Breast epithelium (tissue), 4 donors: ENCODE results near the gene PCDHA10. TPM values are rescaled to one million over a fixed set of nuclear protein-coding genes. Genes with fewer than 3 reads are reported as not detected.

Experiments
- DNase-seq, 2 donors: peaks; one replicate each; pipeline ENCODE4 v3.0.0-alpha.2; 2019; ENCODE audit warnings: low spot score in 2 of 2
- H3K27ac ChIP-seq, 2 donors: fragments of 200-600 bp; sonication (generic) in 1 of 2; one replicate each; pipeline ENCODE4 v1.5.1; 2016 to 2019; ENCODE audit warnings: mild to moderate bottlenecking in 1 of 2
- H3K27me3 ChIP-seq, 2 donors: fragments of 200-600 bp; sonication (generic) in 1 of 2; one replicate each; pipeline versions ENCODE4 v1.5.1 to v1.6.0; 2017 to 2019; ENCODE audit warnings: control low read depth in 1 of 2, mild to moderate bottlenecking in 1 of 2
- H3K36me3 ChIP-seq: fragments of 200-600 bp; one replicate; pipeline ENCODE4 v1.5.1; 2019
- H3K4me1 ChIP-seq, 2 donors: fragments of 200-600 bp; sonication (generic); one replicate each; pipeline ENCODE4 v1.5.1; 2016 to 2019; ENCODE audit warnings: control low read depth in 1 of 2
- H3K4me3 ChIP-seq, 3 donors: fragments of 200-600 bp; sonication (generic); 1 replicate in 2 of 3; 2 replicates in 1 of 3; pipeline ENCODE4 v1.5.1; 2016 to 2019; ENCODE audit warnings: mild to moderate bottlenecking in 3 of 3, moderate library complexity in 2 of 3
- H3K9me3 ChIP-seq, 2 donors: fragments of 200-600 bp; sonication (generic) in 1 of 2; one replicate each; pipeline ENCODE4 v1.5.1; 2016 to 2019; ENCODE audit warnings: control low read depth in 1 of 2
- POLR2A ChIP-seq: fragments of 450-650 bp; IDR thresholded peaks from one replicate; pipeline ENCODE4 v1.6.1; 2016; ENCODE audit warnings: antibody characterized with exemption, mild to moderate bottlenecking, moderate library complexity
- POLR2AphosphoS5 ChIP-seq, 3 donors: sonication (generic); formaldehyde crosslinking; IDR thresholded peaks; one replicate each; pipeline ENCODE4 v1.6.1; 2017; ENCODE audit warnings: antibody characterized with exemption in 3 of 3
- intact Hi-C: fragments of 100-400 bp; cut with DNase I; formaldehyde crosslinking; loops from one replicate; pipeline ENCODE4 v1.15.1; 2023; ENCODE audit warnings: low total_unique reads
- total RNA-seq, 3 donors: library from RNA; depleted of rRNA; stranded (reverse); fragments of >200 nt; gene quantifications; one replicate each; pipeline ENCODE4 v1.1.0, GENCODE V29; 2016
- TF ChIP-seq, protein P1 (sequence below), 3 donors: fragments of 450-650 bp; IDR thresholded peaks; one replicate each; pipeline ENCODE4 v1.5.1; 2016 to 2017; ENCODE audit warnings: antibody characterized with exemption in 3 of 3, mild to moderate bottlenecking in 3 of 3, moderate library complexity in 3 of 3

The PCDHA10 gene
- total RNA-seq, 3 donors from 2014 or later, result 0.64 to 6.4 (median 4.9) TPM

DNA sequence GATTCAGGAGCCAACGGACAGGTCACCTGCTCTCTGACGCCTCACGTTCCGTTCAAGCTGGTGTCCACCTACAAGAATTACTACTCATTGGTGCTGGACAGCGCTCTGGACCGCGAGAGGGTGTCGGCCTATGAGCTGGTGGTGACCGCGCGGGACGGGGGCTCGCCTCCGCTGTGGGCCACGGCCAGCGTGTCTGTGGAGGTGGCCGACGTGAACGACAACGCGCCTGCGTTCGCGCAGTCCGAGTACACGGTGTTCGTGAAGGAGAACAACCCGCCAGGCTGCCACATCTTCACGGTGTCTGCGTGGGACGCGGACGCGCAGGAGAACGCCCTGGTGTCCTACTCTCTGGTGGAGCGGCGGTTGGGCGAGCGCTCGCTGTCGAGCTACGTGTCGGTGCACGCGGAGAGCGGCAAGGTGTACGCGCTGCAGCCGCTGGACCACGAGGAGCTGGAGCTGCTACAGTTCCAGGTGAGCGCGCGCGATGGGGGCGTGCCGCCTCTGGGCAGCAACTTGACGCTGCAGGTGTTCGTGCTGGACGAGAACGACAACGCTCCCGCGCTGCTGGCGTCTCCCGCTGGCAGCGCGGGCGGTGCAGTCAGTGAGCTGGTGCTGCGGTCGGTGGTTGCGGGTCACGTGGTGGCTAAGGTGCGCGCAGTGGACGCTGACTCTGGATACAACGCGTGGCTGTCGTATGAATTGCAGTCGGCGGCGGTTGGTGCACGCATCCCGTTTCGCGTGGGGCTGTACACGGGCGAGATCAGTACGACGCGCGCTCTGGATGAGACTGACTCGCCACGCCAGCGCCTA, 1.7 kb downstream of the PCDHA10 start:
- H3K4me1 ChIP-seq, result no peaks in the 10 kb centered on the region
- H3K9me3 ChIP-seq, result peaks cover 40 to 62% of the 10 kb centered on the region in 2 donors
- no peaks in the 10 kb centered on the region for H3K36me3 ChIP-seq
- intact Hi-C loops, result no loop called here
- H3K27me3 ChIP-seq, result peaks cover 0 to 3% of the 10 kb centered on the region in 2 donors
- no peak for DNase-seq
- H3K4me3 ChIP-seq, result no peak overlapping the region
- H3K27ac ChIP-seq, result no peak overlapping the region
- TF ChIP-seq, protein P1, sequence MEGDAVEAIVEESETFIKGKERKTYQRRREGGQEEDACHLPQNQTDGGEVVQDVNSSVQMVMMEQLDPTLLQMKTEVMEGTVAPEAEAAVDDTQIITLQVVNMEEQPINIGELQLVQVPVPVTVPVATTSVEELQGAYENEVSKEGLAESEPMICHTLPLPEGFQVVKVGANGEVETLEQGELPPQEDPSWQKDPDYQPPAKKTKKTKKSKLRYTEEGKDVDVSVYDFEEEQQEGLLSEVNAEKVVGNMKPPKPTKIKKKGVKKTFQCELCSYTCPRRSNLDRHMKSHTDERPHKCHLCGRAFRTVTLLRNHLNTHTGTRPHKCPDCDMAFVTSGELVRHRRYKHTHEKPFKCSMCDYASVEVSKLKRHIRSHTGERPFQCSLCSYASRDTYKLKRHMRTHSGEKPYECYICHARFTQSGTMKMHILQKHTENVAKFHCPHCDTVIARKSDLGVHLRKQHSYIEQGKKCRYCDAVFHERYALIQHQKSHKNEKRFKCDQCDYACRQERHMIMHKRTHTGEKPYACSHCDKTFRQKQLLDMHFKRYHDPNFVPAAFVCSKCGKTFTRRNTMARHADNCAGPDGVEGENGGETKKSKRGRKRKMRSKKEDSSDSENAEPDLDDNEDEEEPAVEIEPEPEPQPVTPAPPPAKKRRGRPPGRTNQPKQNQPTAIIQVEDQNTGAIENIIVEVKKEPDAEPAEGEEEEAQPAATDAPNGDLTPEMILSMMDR (IDR thresholded peaks at IDR 0.05), result no peak
- TF ChIP-seq POLR2A, result no peak
- no peak for TF ChIP-seq POLR2AphosphoS5 (IDR thresholded peaks at IDR 0.05)

DNA sequence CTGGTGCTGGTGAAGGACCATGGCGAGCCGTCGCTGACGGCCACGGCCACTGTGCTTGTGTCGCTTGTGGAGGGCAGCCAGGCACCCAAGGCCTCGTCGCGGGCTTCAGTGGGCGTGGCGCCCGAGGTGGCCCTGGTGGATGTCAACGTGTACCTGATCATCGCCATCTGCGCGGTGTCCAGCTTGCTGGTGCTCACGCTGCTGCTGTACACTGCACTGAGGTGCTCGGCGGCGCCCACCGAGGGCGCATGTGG, 2.2 kb downstream of the PCDHA10 start:
- H3K27me3 ChIP-seq, result peaks cover 0 to 3% of the 10 kb centered on the region in 2 donors
- TF ChIP-seq POLR2A (no peak), POLR2AphosphoS5 (IDR thresholded peaks at IDR 0.05) (no peak)
- TF ChIP-seq, protein P1 (IDR thresholded peaks at IDR 0.05), result no peak
- DNase-seq, result no peak
- H3K4me3 ChIP-seq, result no peak overlapping the region
- H3K9me3 ChIP-seq, result peaks cover 45 to 67% of the 10 kb centered on the region in 2 donors
- no peak overlapping the region for H3K27ac ChIP-seq
- no peaks in the 10 kb centered on the region for H3K4me1 ChIP-seq
- intact Hi-C loops, result no loop called here
- no peaks in the 10 kb centered on the region for H3K36me3 ChIP-seq

DNA sequence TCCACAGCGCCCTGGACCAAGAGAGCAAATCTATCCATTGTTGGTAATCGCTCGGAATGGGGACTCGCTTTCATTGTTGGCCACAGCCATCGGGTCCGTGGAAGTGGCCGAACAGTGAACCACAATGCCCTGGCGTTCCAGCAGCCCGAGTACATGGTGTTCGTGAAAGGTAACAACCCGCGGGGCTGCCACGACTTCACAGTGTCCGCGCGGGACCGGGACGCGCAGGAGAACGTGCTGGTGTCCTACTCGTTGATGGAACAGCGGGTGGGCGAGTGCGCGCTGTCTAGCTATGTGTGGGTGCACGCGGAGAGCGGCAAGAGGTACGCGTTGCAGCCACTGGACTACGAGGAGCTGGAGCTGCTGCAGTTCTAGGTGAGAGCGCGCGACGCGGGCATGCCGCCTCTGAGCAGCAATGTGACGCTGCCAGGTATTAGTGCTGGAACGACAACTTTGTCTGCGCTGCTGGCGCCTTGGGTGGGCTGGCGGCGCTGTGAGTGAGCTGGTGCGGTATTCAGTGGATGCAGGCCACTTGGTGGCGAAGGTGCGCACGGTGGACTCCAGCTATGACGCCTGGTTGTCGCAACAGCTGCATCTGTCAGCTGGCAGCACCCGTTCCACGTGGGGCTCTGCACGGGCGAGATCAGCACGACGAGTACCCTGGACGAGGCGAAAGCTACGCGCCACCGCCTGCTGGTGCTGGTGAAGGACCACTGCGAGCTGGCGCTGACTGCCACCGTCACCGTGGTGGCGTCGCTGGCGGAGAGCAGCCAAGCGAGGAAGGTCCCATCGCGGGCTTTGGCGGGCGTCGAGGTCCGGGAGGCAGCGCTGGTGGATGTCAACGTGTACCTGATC, 7.0 kb downstream of the PCDHA10 start:
- no peak for DNase-seq
- no peaks in the 10 kb centered on the region for H3K4me1 ChIP-seq
- no peak overlapping the region for H3K27ac ChIP-seq
- intact Hi-C loops, result no loop called here
- H3K4me3 ChIP-seq, result no peak overlapping the region
- H3K36me3 ChIP-seq, result no peaks in the 10 kb centered on the region
- peaks cover 27 to 57% of the 10 kb centered on the region in 2 donors for H3K9me3 ChIP-seq
- TF ChIP-seq POLR2AphosphoS5 (IDR thresholded peaks at IDR 0.05), result no peak
- peaks cover 0 to 3% of the 10 kb centered on the region in 2 donors for H3K27me3 ChIP-seq

DNA sequence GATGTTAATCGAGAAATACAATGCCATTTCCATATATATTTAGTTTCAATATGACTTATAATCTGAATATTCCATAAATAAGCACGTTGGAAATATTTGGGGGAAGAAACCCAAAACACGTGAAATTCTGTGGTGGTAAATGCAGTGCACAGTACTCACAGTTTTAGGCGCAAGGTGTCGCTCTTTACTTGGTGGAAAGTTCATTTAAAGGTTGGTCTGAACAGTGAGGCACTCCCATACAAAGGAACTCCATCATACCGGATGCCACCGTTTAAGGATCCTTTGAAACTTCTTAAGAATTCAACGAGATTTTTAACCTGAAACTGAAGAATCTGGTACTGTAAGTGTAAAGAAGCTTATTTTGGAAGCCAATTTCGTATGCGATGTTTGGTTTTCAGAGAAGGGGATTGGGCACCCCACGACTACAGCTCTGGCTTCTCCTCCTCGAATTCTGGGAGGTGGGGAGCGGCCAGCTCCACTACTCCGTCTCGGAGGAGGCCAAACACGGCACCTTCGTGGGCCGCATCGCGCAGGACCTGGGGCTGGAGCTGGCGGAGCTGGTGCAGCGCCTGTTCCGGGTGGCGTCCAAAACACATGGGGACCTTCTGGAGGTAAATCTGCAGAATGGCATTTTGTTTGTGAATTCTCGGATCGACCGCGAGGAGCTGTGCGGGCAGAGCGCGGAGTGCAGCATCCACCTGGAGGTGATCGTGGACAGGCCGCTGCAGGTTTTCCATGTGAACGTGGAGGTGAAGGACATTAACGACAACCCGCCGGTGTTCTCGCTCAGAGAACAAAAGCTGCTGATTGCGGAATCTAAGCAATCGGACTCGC, 13.2 kb downstream of the PCDHA10 start, which contains the start of gene PCDHA11:
TSS of gene PCDHA11 (plus strand) at position 237 of the 834 bp plus-strand sequence. CDS start at position 384, 147 bp downstream.
- TF ChIP-seq POLR2AphosphoS5 (IDR thresholded peaks at IDR 0.05) (no peak), POLR2A (no peak)
- TF ChIP-seq, protein P1 (IDR thresholded peaks at IDR 0.05), result peak in 1 of 3 donors; percentile 15
- peaks cover 25 to 61% of the 10 kb centered on the region in 2 donors for H3K9me3 ChIP-seq
- no peaks in the 10 kb centered on the region for H3K4me1 ChIP-seq
- peak within 1 kb of the TSS in 2 of 3 donors; percentile 27 to 42 for H3K4me3 ChIP-seq
- H3K27ac ChIP-seq, result no peak within 1 kb of the TSS
- intact Hi-C loops, result no loop called here
- no peaks in the 10 kb centered on the region for H3K36me3 ChIP-seq
- DNase-seq, result no peak
- no peaks in the 10 kb centered on the region for H3K27me3 ChIP-seq

DNA sequence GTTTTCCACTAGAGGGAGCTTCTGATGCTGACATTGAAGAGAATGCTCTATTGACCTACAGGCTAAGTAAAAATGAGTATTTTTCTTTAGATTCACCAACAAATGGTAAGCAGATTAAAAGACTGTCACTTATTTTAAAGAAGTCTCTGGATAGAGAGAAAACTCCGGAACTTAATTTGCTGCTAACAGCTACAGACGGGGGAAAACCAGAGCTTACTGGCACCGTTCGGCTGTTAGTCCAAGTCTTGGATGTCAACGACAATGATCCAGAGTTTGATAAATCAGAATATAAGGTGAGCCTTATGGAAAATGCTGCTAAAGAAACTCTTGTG, 13.8 kb downstream of the PCDHA10 start:
- H3K27me3 ChIP-seq, result no peaks in the 10 kb centered on the region
- intact Hi-C loops, result no loop called here
- peaks cover 25 to 56% of the 10 kb centered on the region in 2 donors for H3K9me3 ChIP-seq
- H3K4me3 ChIP-seq, result peak overlapping the region in 2 of 3 donors; percentile 27 to 42
- no peak for DNase-seq
- no peaks in the 10 kb centered on the region for H3K4me1 ChIP-seq
- H3K27ac ChIP-seq, result no peak overlapping the region
- no peaks in the 10 kb centered on the region for H3K36me3 ChIP-seq
- TF ChIP-seq, protein P1 (IDR thresholded peaks at IDR 0.05), result no peak
- no peak for TF ChIP-seq POLR2A
- TF ChIP-seq POLR2AphosphoS5 (IDR thresholded peaks at IDR 0.05), result no peak
